Islet of Langerhans (tissue), 1 donor: ENCODE data around the gene PKNOX2.

ENCODE experiments used
- FAIRE-seq: peaks from one replicate; lab custom pipeline; 2011; peaks lifted over from hg19 to GRCh38; lab: Jason Lieb, UNC

PKNOX2 gene

DNA sequence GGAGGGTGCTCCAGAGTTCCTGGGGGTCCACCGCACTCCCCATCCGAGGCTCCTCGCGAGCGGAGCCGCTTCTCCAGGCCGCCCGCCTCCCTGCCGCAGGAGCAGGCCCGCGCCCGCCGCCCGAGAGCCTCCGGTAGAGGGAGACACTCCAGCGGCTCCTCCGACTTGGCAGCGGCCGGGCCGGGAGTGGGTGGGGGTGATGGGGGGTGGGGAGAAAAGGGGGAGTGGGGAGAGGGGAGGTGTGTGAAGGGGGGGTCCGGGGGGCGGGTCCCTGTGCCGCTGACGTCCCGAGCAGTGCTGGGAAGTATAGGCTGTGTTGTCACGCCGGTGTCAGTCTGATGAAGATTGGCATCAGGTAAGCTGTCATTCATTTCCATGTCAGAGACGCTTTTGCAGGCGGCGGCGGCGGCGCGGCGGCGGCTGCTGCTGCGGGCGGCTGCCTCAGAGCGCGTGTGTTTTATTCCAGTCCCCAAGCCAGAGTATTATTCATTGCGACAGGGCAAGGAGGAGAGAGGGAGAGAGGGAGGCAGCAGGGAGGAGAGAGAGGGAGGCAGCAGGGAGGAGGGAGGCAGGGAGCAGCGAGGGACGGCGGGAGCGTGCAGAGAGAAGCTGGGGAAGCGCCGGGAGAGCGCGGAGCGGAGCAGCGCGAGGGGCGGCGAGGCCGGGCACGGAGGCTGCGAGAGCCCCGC is at the start of gene PKNOX2:
Gene PKNOX2, plus strand, starts transcription at position 330 of the 689 bp plus-strand sequence. CDS start 186,555 bp downstream, outside the sequence.
- FAIRE-seq = no peak

DNA sequence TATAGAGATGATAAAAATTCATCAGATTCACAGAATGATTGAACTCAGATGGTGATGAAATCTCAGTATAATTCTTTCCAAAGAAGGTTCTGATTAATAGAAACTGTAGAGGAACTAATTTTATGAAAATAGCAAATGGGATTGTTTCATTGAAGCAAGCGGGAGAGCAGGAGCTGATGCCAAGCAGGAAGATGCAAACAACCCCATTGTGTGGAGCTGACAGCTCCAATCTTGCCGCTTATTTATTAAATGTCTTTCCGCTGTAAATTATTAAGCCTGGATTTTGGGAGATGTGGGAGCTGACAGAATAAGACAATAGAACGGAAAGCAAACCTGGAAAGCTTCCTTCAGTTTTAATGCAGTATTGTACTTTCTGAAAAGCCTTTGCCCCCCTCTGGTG is 47.1 kb upstream of the PKNOX2 start:
- FAIRE-seq = no peak

GRCh38 chr11:125123194-125123946 is 41.2 kb upstream of the PKNOX2 start:
- no peak for FAIRE-seq

GRCh38 chr11:125123947-125124617 is 40.5 kb upstream of the PKNOX2 start:
- no peak for FAIRE-seq

DNA sequence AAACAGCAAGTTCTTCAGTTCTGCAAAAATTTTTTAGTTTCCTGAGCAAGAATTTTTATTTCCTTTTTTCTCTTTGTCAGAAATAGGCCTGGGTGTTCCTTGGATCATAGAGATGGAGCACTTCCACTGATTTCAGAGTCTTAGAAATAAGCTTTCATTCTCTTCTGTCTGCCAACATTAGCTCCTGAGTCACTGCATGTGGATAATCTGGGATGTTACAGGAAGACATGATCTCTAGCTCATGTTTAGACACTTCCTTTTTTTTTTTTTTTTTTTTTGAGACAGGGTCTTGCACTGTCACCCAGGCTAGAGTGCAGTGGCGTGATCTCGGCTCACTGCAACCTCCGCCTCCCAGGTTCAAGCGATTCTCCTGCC is 39.9 kb upstream of the PKNOX2 start:
- FAIRE-seq = no peak

GRCh38 chr11:125128450-125128849 is 36.1 kb upstream of the PKNOX2 start:
- FAIRE-seq = no peak

DNA sequence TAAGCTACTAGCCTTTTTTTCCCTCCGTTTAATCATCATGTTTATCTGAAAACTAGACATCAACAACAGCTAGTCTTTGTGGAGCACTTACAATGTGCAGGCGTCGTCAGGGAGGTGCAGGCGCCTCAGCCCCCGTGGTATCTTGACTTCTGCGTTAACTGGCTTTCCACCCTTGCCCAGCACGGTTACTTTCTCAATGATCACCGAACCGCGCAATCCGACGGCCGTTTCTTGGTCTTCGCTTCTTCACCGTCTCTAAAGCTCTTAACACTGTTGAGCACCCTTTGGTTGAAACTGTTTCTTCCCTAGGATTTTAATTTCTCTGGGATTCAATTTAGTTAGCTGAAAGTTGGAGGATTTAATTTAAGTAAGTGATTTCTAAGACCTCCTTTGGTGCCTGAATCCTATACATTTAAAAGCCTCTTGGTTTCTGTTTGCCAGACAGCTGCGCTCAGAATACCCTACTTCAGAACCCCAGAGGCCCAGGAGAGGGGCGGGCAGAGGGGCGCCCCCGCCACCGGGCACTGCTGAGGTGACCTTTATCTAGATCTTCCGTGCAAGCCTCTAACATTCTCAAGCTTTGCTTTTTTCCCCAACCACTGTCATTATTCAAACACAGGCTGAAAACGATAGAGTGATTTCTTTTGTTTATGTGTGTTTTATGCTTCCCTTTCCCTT is 35.1 kb upstream of the PKNOX2 start:
- FAIRE-seq = no peak

GRCh38 chr11:125132071-125132470 is 32.5 kb upstream of the PKNOX2 start:
- FAIRE-seq = no peak

DNA sequence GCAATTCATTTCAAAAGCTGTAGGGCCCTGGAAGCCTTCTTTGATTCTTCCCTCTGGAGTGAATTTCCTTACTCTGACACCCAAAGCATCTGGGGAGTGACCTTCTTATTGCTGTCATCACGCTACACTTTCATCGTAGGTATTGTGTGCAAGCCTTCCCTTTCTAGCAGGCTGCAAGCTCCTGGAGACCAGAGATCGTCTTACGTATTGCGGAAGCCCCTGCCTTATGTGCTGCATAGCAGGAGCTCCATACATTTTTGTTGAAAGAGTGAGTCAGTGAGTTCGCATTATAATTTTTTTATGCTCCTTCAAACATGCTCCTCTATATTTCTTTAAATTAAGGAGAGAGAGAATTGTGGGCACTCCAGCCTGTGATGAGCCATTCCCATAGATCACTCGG is 32.0 kb upstream of the PKNOX2 start:
- no peak for FAIRE-seq

- no peak for FAIRE-seq
Measured at GRCh38 chr11:125136001-125136400, 28.6 kb upstream of the PKNOX2 start.

GRCh38 chr11:125138966-125139365 is 25.6 kb upstream of the PKNOX2 start:
- FAIRE-seq = no peak

DNA sequence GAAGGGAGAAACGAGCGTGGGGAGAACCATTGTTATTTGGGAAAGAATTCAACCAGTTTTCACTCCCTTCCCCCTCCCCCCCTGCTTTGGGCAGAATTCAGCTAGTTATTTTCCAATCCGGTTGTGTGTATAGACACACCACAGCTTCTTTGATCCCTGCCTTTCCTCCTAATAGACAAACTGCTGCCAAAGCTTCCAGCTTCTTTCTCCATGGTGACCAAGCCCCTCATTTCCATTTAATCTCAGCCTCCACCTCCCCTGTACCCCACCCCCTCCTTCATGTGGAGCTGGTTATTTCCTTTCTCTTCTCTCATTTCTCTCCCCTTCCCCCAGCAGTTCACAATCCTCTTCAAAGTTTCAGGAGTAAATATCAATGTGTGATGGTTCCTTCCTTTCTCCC is 24.8 kb upstream of the PKNOX2 start:
- no peak for FAIRE-seq

DNA sequence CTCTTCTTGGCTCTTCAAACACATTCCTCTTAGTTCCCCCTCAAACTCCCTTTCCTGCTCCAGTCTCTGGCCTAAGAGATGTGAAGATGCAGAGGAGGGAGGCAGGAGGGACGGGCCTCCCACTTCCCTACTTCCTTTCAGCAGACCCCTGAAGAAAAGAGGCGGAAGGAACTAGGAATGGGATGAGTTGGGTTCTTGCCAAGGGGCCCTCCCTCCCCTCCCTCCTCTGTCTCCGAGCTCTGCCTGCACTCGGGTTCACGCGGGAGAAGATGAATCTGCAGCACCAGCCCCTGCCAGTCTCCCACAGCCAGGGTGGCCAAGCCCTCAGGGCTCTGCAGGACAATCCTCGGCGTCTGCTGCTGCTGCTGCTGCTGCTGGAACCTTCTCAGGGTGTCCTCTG is 24.3 kb upstream of the PKNOX2 start:
- FAIRE-seq = no peak

- FAIRE-seq = no peak
Measured at GRCh38 chr11:125141178-125141577, 23.4 kb upstream of the PKNOX2 start.

GRCh38 chr11:125141686-125142535 is 22.6 kb upstream of the PKNOX2 start:
- FAIRE-seq = no peak

DNA sequence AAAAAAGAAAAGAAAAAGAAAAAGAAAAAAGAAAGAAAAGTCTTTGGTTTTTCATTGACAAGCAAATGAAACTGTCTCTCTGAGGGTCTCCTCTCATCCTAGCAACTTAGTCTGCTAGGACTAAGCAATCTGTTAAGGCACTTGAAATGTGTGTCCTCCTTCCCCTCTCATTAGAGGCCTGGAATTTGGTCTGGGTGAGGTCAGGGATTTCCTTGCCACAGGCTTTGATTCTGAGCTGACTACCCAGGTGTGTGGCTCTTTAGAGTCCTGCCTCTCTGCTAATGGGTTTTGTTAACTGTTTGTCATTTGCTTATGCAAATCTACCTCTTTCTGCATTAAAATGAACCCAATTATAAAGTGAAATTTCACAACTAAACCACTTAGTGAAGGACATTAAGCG is 18.3 kb upstream of the PKNOX2 start:
- FAIRE-seq = no peak

- no peak for FAIRE-seq
Measured at GRCh38 chr11:125147280-125147679, 17.3 kb upstream of the PKNOX2 start.

GRCh38 chr11:125148011-125148410 is 16.5 kb upstream of the PKNOX2 start:
- no peak for FAIRE-seq

- no peak for FAIRE-seq
Measured at GRCh38 chr11:125148743-125149142, 15.8 kb upstream of the PKNOX2 start.

DNA sequence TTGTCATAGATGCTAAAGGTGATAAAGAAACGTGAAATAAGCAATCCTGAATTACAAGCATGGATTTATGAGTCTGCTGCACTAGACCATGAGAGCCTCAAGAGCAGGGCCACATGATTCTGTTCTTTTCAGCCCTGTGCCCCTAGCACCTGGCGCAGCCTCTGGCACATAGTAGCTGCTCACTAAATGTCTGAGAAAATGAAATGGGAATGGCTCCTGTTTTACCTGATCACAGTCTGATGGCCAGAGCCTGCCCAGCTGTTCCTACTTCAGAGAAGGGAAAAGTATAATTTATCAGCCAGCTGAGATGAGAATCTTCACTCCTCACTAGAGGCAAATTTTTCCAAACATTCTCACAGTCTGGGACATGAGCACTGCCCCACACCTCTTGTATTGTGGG is 10.7 kb upstream of the PKNOX2 start:
- no peak for FAIRE-seq

- no peak for FAIRE-seq
Measured at GRCh38 chr11:125154378-125155099, 10.0 kb upstream of the PKNOX2 start.
